Smooth muscle cell (in vitro differentiated cells): ENCODE results near the gene IKZF1. TPM values are rescaled to one million over a fixed set of nuclear protein-coding genes. Genes with fewer than 3 reads are reported as not detected.

Experiments
- DNase-seq: peaks from one replicate; lab custom pipeline; 2025; ENCODE audit not compliant: unreplicated experiment; lab: John Stamatoyannopoulos, UW
- H2AFZ ChIP-seq: fragments of 200-600 bp; sonication (generic); 2 replicates; pipeline ENCODE4 v1.6.0; 2016; ENCODE audit warnings: antibody characterized with exemption, low read depth, mild to moderate bottlenecking
- H3F3A ChIP-seq: fragments of 200-600 bp; sonication (generic); 2 replicates; pipeline ENCODE4 v1.6.0; 2017; ENCODE audit warnings: antibody characterized with exemption, low read depth
- H3K27ac ChIP-seq: fragments of 200-600 bp; sonication (generic); 2 replicates; pipeline ENCODE4 v1.5.1; 2016; ENCODE audit warnings: low read depth, mild to moderate bottlenecking
- H3K27me3 ChIP-seq: fragments of 200-600 bp; sonication (generic); 2 replicates; pipeline ENCODE4 v1.6.1; 2016; ENCODE audit warnings: low read depth, mild to moderate bottlenecking
- H3K36me3 ChIP-seq: fragments of 200-600 bp; sonication (generic); 2 replicates; pipeline ENCODE4 v1.5.1; 2016; ENCODE audit warnings: low read depth
- H3K4me1 ChIP-seq: fragments of 200-600 bp; sonication (generic); 2 replicates; pipeline ENCODE4 v1.5.1; 2016; ENCODE audit warnings: low read depth
- H3K4me2 ChIP-seq: fragments of 200-600 bp; sonication (generic); 2 replicates; pipeline ENCODE4 v1.6.0; 2016; ENCODE audit warnings: mild to moderate bottlenecking
- H3K4me3 ChIP-seq: fragments of 200-600 bp; sonication (generic); 2 replicates; pipeline ENCODE4 v1.5.1; 2016; ENCODE audit warnings: mild to moderate bottlenecking
- H3K79me2 ChIP-seq: fragments of 200-600 bp; sonication (generic); 2 replicates; pipeline ENCODE4 v1.6.0; 2016; ENCODE audit warnings: low read depth, mild to moderate bottlenecking
- H3K9ac ChIP-seq: fragments of 200-600 bp; sonication (generic); 2 replicates; pipeline ENCODE4 v1.6.0; 2016; ENCODE audit warnings: low read depth
- H3K9me3 ChIP-seq: fragments of 200-600 bp; sonication (generic); replicated peaks from 2 replicates; pipeline ENCODE4 v1.5.1; 2016; ENCODE audit warnings: low read depth
- H4K20me1 ChIP-seq: fragments of 200-600 bp; sonication (generic); 2 replicates; pipeline ENCODE4 v1.6.0; 2016; ENCODE audit warnings: low read depth
- WGBS: methylation state at CpG from one replicate; pipeline ENCODE4 v1.1.7; 2016; ENCODE audit warnings: low lambda C conversion rate; 5-methylcytosine and 5-hydroxymethylcytosine counted together
- polyA plus RNA-seq: library from polyadenylated mRNA; unstranded; fragments of >200 nt; fragmentation: Nextera tagmentation; extraction: Ambion mirVana; gene quantifications from 2 replicates; pipeline ENCODE4 v1.2.1, GENCODE V29; 2016
- total RNA-seq: library from RNA; depleted of rRNA; stranded (reverse); fragments of >200 nt; gene quantifications from 2 replicates; pipeline ENCODE4 v1.2.3, GENCODE V29; 2014
- TF ChIP-seq, protein P1 (sequence below): fragments of 200-600 bp; sonication (generic); IDR thresholded peaks from 2 replicates; pipeline ENCODE4 v1.5.1; 2017; ENCODE audit warnings: borderline replicate concordance, mild to moderate bottlenecking, antibody characterized with exemption; ENCODE audit not compliant: insufficient read depth, poor library complexity, severe bottlenecking

The IKZF1 gene
- total and polyA plus RNA-seq, 2 experiments from 2014 or later = not detected

DNA sequence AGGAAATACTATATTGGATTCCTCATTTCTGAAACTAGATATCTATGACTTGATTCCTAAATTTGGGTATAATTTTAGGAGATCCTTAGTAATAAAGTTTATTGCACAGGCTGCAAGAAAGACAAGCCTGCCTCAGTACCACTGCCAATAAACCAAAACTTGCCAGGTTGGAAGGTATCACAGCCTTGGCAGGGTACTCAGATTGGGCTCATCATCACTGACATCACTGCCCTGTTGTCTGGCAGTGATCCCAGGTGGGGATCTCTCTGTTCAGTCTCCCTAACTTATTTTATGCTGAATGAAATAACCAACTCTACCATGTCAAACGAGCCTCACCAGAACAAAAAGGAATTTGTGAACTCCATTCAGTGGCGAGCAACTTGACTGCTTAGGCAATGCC lies 126.8 kb downstream of the IKZF1 start:
- TF ChIP-seq, protein P1, sequence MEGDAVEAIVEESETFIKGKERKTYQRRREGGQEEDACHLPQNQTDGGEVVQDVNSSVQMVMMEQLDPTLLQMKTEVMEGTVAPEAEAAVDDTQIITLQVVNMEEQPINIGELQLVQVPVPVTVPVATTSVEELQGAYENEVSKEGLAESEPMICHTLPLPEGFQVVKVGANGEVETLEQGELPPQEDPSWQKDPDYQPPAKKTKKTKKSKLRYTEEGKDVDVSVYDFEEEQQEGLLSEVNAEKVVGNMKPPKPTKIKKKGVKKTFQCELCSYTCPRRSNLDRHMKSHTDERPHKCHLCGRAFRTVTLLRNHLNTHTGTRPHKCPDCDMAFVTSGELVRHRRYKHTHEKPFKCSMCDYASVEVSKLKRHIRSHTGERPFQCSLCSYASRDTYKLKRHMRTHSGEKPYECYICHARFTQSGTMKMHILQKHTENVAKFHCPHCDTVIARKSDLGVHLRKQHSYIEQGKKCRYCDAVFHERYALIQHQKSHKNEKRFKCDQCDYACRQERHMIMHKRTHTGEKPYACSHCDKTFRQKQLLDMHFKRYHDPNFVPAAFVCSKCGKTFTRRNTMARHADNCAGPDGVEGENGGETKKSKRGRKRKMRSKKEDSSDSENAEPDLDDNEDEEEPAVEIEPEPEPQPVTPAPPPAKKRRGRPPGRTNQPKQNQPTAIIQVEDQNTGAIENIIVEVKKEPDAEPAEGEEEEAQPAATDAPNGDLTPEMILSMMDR = no peak
- Histone ChIP-seq H3K9me3 (no peaks in the 10 kb centered on the region), H3K9ac (no peak overlapping the region), H3K4me3 (no peak overlapping the region), H3K79me2 (no peaks in the 10 kb centered on the region), H3K4me2 (no peak overlapping the region), H3K27me3 (no peaks in the 10 kb centered on the region), H3F3A (no peaks in the 10 kb centered on the region), H2AFZ (no peak overlapping the region), H4K20me1 (no peaks in the 10 kb centered on the region), H3K27ac (no peak overlapping the region), H3K4me1 (no peaks in the 10 kb centered on the region), H3K36me3 (no peaks in the 10 kb centered on the region)
- 89% methylated on average over 2 of the region's 2 CpGs for WGBS
- DNase-seq = no peak

DNA sequence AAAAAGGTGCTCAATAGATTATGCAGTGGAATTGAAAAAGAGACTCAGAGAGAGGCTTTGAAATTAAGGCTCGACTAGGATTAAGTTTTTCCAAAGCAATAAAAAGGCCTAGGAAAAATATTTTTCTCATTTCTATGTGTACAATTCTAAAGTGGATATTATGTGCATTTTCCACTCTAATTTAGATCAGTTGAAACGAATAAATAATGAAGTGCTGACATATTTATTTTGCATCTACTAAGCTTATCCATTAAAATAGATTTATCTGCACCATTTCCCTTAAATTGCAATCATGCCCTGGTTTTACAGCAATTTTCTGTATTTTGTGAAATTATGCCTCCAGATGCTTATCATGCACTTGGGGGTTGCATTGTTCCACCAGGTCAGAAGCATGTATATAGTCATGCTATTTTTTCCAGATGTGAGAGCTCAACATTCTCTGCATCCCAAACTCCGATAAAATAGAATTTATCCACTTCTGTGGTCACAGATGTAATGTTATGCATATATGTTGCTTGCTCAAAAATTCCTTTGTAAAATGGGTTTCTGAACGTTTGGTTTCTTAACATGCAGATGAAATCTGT lies 127.3 kb downstream of the IKZF1 start:
- H3K79me2 ChIP-seq = no peaks in the 10 kb centered on the region
- H3K36me3 ChIP-seq = no peaks in the 10 kb centered on the region
- 75% methylated on average over 4 of the region's 4 CpGs for WGBS
- no peaks in the 10 kb centered on the region for H3F3A ChIP-seq
- no peaks in the 10 kb centered on the region for H3K4me1 ChIP-seq
- H3K27me3 ChIP-seq = no peaks in the 10 kb centered on the region
- no peak overlapping the region for H3K27ac ChIP-seq
- H4K20me1 ChIP-seq = no peaks in the 10 kb centered on the region
- DNase-seq = no peak
- H3K9me3 ChIP-seq = no peaks in the 10 kb centered on the region
- H2AFZ ChIP-seq = no peak overlapping the region
- no peak overlapping the region for H3K4me2 ChIP-seq
- no peak overlapping the region for H3K9ac ChIP-seq
- H3K4me3 ChIP-seq = no peak overlapping the region
- TF ChIP-seq, protein P1 = no peak

DNA sequence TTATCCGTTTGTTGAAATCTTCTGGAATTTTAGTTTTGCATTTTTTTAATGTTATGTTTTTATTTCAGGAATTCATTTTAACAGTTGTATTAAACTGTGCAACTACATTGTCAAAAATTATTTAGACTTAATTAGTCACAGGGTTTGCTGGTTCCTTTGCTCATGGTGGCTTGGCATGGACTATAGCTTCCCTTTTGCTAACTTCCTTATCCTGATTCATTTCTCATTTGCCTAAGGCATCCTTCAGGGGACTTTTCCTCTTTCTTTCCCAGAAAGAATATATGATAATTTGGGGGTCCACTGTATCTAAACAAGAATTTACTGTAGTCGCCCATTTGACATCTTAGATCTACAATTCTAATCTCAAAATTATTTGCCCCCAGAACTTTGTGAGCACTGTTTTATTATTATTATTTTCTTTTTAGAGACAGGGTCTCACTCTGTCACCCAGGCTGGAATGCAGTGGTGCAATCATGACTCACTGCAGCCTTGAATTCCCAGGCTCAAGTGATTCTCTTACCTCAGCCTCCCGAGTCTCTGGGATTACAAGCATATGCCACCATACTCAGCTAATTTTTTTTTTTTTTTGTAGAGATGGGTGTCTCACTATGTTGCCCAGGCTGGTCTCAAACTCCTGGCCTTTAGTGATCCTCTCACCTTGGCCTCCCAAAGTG lies 131.8 kb downstream of the IKZF1 start:
- TF ChIP-seq, protein P1 = no peak

More for the DNA sequence above, 131.8 kb downstream of the IKZF1 start:
- WGBS = 56% methylated on average over 3 of the region's 3 CpGs
- no peak overlapping the region for H3K4me3 ChIP-seq
- peak overlapping the region; percentile 88 for H3K27ac ChIP-seq
- no peaks in the 10 kb centered on the region for H3K79me2 ChIP-seq
- no peaks in the 10 kb centered on the region for H3K36me3 ChIP-seq
- H3K4me1 ChIP-seq = no peaks in the 10 kb centered on the region
- no peak for DNase-seq
- peak overlapping the region; percentile 31 for H3K4me2 ChIP-seq
- no peaks in the 10 kb centered on the region for H4K20me1 ChIP-seq
- H3K27me3 ChIP-seq = no peaks in the 10 kb centered on the region
- no peak overlapping the region for H2AFZ ChIP-seq
- no peaks in the 10 kb centered on the region for H3F3A ChIP-seq
- no peaks in the 10 kb centered on the region for H3K9me3 ChIP-seq
- peak overlapping the region; percentile 40 for H3K9ac ChIP-seq
